GM19463 (cell line): ENCODE data around the gene MCF2L.
"Not testable (repeated sequence)": the region's sequence is repeated elsewhere in the genome, so short reads cannot be mapped to it uniquely, and the experiment has no call there.

ENCODE experiments used
- ATAC-seq: cut with Tn5 transposase; IDR thresholded peaks from one replicate; pipeline ENCODE4 v1.9.1; 2021; ENCODE audit warnings: mild to moderate bottlenecking, moderate library complexity; ENCODE audit not compliant: unreplicated experiment

MCF2L gene

DNA sequence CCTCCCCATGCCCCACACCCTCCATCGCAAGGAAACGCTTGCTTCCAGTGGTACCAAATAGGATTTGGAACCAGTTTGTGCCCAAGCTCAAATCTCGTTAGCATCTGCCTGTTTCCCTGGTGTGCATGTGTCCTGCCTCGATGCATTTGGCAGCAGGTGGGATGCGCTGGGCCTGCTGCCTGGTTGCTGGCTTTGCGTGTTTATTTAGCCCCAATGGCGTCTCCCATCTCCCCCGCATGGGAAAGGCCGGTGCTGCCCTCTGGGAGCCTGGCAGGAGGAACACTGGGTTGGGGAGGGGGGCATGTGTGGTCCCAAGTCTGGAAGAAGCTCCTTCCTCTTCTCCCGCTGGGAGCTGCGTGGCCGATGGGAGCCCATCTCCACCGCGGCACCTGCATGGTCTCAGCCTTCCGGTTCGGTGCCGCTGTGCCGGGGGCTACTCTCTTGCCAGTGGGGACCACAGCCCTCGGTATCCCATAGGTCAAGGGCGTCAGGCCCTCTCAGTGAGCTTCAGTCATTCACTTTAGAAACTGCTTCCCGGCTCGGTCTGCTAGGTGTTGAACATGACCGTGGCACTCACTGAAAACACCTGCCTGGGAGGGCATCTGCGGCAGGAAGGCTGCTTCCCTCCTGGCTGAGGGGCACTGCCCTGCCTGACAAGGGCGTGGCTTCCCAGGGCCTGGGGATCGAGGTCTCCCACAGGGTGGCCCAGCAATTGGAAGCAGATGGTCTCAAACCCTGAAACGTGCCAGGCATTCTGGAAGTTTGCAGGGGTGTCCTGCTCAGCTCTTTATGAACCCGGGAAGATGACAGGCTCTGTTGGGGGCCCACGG lies 124.8 kb downstream of the MCF2L start:
- ATAC-seq: no peak

DNA sequence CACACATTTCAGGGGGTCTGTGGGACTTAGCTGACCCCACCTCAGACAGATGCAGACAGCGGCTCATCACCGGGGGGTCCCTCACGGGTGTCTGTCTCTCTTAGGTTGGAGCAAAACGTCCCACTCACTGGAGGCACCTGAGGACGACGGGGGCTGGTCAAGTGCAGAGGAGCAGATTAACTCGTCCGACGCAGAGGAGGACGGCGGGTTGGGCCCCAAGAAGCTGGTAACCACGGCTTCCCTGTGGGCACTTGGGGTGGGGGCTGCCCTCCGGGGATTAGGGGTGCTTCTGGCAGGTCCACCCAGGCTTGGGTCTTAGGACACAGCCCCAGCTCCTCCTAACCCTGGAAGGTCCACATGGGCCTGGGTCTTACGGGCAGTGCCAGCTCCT lies 125.4 kb downstream of the MCF2L start:
- ATAC-seq: no peak

DNA sequence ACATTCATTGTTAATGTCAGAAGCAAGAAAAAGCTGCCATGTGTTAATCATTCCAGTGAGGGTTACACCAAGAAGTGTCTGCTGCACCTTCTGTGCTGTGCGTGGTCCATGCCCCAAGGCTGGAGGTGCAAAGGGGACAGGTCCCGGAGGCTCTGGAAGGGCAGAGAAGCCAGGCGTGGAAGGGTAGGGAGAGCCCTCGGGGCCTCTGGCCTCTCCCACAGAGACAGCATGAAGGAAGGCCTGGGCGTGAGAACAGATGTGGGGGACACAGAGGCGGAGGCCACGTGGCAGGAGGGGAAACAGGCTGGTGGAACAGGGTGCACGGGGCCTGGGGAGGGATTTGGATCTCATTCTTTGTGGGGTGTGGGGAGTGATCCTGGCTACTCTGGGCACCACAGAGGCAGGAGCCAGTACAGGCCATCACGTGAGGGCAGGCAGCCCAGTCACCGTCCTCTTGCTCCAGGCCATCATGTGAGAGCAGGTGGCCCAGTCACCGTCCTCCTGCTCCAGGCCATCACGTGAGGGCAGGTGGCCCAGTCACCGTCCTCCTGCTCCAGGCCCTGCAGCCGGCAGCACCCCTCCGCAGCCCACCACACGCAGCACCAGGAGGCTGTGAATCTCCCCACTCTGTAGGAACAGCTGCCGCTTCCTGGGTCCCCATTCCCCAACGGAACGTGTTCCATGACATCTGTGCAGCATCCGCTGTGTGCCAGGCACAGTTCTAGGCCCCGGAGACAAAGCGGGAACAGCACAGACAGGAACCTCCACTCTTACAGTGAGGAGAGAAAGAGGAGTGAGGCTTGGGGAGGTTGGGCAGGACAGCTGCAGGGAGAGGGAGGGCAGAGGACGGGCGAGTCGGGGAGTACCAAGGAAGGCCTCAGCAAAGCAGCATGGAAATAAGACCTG lies 126.4 kb downstream of the MCF2L start:
- ATAC-seq: no peak

DNA sequence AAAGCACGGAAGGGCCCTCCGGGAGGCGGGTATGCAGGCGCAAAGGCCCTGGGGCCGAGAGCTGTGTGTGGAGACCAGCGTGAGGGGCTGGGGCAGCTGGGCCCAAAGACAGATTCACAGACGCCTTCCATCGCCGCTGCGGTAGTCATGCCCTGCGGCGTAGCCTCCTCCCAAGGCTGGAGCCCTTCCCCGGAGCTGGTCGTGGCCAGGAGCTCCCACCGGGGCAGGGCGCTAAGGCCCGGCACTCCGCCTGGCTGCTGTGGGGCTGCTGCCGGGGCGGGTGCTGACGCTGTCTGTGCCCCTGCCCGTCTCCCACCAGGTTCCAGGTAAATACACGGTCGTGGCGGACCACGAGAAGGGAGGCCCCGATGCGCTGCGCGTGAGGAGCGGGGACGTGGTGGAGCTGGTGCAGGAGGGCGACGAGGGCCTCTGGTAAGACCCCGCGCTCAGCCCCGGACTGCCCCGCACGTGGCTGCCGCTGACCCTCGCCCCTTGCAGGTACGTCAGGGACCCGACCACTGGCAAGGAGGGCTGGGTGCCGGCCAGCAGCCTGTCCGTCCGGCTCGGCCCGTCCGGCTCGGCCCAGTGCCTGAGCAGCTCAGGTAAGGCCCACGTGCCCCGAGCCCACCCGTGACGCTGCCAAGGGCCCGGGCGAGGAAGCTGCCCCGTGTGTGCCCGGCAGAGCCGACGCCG lies 127.2 kb downstream of the MCF2L start:
- no peak for ATAC-seq

DNA sequence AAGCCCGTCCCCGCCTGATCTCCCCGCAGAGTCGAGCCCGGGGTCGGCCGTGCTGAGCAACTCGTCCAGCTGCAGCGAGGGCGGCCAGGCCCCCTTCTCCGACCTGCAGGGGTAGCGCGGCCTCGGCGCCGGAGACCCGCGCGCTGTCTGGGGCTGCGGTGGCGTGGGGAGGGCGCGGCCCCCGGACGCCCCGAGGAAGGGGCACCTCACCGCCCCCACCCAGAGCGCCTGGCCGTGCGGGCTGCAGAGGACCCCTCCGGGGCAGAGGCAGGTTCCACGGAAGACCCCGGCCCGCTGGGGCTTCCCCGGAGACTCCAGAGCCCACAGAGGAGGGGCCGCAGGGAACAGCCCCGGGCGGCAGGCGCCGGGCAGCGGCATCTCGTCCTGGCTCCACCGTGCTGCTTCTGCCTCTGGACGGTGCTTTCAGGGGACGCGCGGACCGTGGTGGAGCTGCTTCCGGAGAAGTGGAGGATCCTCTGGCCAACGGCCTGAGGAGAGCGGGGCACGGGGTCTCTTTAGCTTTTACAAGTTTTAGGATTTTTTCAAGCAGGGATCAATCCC lies 127.8 kb downstream of the MCF2L start:
- no peak for ATAC-seq

DNA sequence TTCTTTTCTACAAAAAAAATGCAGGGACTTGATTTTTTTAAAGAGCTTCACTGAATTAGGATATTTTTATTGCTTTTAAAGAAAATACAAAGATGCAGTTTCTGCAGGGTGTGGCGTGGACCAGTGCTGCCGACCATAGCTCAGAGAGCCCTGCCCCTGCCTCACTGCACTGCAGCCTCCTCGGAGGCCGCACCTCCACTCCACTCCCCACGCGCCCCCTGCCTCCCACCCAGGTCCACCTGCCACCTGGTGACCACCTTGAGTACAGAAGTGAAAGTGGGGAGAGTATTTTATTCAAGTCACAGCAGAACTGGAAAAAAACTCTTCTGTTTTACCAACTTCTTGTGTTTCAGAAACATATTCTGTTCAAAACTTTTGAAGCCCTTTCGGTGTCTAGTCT lies 128.6 kb downstream of the MCF2L start:
- ATAC-seq: no peak

DNA sequence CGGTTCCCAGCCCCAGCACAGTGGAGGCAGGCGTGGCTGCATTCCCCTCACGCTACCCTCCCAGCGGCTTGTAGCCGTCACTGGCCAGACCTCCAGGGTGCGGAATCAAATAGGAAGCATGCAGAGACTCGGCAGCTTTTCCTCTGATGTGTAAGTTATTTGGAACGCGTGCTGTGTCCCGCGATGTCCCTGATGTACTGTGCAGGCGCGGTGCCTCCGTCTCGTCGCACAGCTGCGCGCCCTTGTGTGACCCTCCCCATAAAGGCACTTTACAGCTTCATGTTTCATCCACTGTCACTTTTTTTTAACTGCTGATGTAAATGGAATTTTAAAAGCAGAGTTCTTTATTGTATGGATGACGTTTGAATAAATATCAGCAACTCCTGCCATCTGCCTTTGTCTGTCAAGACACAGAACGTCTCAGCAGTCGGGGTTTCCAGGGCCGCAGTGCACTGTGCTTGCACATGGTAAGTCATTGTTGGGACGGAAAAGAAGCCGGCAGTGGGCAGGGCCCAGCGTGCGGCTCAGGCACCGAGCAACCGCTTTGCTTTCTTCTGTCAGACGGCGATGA lies 129.2 kb downstream of the MCF2L start:
- no peak for ATAC-seq

DNA sequence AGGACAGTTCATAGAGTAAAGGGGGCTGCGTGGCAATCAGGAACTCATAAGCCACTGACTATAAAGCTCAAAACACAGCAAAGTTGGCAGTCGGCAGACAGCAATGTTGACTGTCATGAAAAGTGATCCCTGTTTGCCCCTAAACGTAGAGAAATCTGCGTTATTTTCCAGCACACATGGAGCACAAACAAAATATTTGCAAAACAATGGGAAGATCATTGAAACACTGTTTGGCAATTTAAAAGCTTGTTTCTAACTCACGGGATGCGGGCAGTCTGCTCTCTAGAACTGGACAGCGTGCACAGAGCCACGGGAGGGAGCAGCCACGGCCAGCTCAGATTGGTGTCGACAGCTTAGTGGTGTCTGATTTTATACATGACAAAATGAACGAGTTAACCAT lies 130.1 kb downstream of the MCF2L start:
- no peak for ATAC-seq

DNA sequence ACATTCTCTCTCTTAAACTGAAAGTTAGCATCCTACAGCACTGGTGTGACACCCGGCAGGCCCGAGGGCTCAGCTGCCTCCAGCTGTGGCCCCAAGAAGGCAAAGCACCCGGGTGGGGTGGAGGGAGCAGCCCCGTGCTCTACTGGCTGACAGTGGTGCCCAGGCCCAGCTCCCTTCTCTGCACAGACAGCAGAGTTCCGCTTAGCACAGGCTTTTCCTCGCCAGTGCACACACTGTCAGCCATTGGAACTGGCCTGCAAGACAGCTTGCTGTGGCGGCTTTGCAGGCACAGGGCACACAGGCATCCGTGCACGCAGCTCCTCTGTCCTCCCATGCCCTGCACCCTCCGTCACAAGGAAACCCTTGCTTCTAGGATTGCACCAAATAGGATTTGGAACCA lies 133.3 kb downstream of the MCF2L start:
- not testable (repeated sequence) for ATAC-seq

DNA sequence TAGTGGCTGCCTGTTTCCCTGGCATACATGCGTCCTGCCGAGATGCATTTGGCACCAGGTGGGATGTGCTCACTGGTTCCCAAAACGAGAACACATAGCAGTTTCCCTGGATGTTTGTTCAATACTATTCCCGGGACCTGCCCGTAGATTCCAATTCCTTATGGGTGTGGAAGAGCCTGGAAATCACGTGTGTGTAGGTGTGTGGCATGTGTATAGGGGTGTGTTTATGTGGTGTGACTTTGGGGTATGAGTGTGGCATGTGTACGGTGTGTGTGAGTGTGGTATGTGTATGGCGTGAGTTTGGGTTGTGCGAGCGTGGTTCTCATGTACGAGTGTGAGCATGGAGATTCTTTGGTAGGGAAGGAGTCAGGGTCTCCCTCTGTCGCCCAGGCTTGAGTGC lies 133.7 kb downstream of the MCF2L start:
- no peak for ATAC-seq

DNA sequence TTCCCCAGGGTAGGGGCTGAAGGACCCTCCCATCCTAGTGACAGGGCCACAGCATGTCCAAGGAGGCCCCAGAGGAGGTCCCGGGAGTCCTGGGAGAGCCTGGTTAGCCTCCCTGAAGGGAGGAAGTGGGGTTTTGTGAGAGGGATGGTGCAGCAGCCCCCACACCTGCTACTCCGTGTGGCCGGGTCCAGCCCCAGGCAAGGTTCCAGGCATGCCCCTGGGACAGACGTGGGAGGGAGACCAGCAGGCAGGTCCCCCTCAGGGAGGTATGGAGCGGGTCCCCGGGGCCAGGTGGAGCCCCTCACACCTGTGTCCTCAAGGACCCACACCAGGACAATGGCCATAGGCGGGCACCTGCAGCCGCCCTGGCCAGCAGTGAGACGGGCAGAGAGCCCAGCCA lies 134.6 kb downstream of the MCF2L start:
- no peak for ATAC-seq

DNA sequence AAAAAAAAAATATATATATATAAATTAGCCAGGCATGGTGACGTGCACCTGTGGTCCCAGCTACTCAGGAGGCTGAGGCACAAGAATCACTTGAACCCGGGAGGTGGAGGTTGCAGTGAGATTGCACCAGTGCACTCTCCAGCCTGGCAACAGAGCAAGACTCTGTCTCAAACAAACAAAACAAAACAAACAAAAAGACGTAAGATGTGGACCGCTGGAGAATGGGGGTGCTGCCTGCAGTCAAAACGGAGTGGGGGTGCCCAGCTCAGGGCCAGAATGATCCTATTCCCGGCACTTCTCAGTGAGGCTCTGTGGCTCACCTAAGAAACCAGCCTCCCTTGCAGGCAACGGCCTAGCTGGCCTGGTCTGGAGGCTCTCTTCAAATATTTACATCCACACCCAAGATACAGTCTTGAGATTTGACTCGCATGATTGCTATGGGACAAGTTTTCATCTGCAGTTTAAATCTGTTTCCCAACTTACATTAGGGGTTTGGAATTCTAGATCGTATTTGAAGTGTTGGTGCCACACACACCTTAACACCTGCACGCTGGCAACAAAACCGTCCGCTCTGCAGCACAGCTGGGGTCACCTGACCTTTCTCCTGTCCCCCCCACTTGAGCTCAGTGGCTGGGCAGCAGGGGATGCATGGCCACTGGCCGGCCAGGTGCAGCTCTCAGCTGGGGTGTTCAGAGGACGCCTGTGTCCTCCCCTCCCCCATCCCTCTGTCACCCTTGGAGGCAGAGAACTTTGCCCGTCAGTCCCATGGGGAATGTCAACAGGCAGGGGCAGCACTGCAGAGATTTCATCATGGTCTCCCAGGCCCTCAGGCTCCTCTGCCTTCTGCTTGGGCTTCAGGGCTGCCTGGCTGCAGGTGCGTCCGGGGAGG lies 136.3 kb downstream of the MCF2L start, which contains the start of gene F7:
Gene F7 (plus strand): TSS at position 760 of the 889 bp plus-strand sequence. CDS start 51 bp downstream, at position 811.
- no peak for ATAC-seq

DNA sequence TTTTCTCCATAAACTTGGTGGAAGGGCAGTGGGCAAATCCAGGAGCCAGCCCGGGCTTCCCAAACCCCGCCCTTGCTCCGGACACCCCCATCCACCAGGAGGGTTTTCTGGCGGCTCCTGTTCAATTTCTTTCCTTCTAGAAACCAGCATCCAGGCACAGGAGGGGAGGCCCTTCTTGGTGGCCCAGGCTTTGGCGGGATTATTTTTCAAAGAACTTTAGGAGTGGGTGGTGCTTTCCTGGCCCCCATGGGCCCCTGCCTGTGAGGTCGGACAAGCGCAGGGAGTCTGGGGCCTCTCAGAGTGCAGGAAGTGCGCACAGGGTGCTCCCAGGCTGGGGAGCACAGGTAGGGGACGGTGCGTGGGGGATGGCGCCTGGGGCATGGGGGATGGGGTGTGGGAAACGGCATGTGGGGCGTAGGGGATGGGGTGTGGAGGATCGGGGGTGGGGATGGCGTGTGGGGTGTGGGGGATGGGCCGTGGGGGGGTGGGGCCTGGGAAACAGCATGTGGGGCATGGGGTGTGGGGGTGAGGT lies 137.0 kb downstream of the MCF2L start:
- ATAC-seq: no peak

DNA sequence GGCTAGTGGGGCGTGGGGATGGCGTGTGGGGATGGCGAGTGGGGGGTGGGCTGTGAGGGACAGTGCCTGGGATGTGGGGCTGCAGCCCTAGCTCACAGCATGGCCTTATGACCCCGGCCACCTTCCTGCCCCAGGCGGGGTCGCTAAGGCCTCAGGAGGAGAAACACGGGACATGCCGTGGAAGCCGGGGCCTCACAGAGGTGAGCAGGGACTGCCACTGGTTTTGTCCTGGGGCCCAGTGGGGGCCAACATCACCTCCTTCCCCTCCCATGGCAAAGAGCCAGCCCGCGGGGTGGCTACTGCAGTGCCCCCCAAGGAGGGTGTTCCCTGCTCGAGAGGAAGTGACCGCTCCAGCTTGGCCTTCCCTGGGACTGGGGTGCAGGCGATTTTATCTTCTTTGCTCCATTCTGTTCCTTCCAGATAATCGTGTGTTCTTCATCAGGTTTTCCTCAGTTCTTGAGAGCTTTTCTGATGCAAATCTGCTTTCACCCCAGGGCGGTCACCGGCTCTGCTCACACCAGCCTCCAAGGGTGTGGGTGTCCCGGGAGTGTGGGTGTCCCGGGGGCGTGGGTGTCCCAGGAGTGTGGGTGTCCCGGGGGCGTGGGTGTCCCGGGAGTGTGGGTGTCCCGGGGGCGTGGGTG lies 137.8 kb downstream of the MCF2L start:
- ATAC-seq: no peak

DNA sequence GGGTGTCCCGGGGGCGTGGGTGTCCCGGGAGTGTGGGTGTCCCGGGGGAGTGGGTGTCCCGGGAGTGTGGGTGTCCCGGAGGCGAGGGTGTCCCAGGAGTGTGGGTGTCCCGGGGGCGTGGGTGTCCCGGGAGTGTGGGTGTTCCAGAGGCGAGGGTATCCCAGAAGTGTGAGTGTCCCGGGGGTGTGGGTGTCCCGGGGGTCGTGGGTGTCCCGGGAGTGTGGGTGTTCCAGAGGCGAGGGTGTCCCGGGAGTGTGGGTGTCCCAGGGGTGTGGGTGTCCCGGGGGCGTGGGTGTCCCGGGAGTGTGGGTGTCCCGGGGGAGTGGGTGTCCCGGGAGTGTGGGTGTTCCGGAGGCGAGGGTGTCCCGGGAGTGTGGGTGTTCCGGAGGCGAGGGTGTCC lies 139.5 kb downstream of the MCF2L start:
- not testable (repeated sequence) for ATAC-seq

DNA sequence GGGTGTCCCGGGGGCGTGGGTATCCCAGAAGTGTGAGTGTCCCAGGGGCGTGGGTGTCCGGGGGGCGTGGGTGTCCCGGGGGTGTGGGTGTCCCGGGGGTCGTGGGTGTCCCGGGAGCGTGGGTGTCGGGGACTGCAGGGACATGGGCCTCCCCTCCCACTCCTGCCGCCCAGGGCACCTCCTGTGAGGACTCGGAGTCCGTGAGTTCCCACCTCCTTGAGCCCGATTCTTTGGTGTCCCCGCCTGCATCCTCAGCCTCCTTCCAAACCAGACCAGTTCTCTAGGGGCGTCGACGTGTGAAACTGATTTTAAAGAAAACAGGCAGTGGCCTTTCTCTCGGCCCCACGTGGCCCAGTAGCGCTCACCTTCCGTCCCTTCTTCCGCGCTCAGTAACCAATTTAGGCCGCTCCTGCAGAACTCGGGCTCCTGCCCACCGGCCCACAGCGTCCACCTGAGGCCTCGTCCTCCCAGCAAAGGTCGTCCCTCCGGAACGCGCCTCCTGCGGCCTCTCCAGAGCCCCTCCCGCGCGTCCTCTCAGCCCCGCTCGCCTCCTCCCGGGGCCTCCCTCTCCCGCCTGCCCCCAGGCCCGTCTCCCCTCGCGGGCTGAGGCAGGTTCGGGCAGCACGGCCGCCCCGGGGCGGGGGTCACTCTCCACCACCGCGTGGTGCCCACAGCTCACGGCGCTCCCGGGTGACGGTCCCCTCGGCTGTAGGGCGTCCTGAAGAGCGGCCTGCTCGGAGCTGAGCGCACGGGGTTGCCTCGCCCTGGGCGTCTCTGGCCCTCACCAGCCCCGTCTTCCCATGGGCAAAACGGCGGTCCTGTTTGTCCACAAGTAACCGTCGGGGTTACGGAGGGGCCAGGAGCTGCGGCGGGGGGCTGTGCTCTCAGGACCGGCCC lies 140.4 kb downstream of the MCF2L start:
- ATAC-seq: no peak

DNA sequence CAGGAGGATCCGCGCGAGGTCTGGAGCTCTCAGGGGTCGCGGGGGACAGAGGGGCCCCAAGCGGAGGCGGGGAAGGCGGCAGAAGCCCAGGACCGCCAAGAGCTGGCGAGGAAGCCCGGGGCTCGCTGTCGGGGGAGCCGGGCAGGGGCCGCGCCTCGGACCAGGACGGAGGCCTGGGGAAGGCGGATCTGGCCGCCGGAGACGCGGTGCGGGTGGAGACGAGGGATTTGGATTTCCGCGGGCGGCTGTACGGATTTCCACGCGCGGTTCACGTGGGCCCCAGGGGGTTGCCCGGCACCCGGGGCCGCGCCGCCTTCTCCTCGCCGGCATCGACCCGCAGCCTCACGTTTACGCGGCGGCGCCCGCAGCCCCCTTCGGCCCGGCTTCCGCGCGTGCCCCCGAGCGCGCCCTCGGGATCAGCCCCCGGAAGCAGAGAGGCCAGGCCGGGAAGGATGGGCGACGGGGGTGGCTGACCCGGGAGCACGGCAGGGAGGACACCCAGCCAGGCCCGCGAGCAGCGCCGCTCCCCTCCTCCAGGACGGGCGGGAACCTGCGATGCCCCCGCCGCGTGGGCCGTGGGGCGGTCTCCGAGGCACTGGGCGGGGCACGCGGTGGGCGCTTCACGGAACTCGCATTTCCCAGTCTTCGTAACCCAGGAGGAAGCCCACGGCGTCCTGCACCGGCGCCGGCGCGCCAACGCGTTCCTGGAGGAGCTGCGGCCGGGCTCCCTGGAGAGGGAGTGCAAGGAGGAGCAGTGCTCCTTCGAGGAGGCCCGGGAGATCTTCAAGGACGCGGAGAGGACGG lies 141.2 kb downstream of the MCF2L start:
- no peak for ATAC-seq
